OCI-LY7 (cell line): ENCODE results near the gene CHML.

Experiments
- EZH2phosphoT487 ChIP-seq: fragments of 200-600 bp; sonication (generic); IDR thresholded peaks from 2 replicates; pipeline ENCODE4 v1.6.1; 2018; ENCODE audit warnings: low read depth, borderline replicate concordance, mild to moderate bottlenecking, mixed run types, antibody characterized with exemption, low read length, moderate library complexity, mixed read lengths
- TF ChIP-seq, protein P1 (sequence below): fragments of 200-600 bp; sonication (generic); conservative IDR thresholded peaks from 2 replicates; pipeline ENCODE4 v1.5.1; 2014; ENCODE audit warnings: mild to moderate bottlenecking, antibody characterized with exemption, low read length, moderate library complexity, mixed read lengths

DNA sequence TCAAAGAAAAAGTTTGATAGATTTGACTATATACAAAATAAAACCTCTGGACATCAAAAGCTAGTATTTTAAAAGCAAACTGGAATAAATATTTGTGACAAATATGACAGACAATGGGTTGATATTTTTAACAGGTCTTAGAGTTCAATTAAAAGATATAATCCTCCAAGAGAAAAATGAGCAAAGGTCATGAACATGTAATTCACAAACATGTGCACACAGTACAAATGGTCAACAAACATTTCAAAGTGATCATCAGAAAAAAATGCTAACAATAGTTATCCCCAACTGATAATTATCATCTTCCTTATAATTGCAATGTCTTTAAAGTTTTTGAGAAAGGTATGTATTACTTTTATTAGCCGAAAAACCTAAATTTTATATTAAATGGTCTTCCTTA is 43.9 kb upstream of the CHML start:
- TF ChIP-seq, protein P1, sequence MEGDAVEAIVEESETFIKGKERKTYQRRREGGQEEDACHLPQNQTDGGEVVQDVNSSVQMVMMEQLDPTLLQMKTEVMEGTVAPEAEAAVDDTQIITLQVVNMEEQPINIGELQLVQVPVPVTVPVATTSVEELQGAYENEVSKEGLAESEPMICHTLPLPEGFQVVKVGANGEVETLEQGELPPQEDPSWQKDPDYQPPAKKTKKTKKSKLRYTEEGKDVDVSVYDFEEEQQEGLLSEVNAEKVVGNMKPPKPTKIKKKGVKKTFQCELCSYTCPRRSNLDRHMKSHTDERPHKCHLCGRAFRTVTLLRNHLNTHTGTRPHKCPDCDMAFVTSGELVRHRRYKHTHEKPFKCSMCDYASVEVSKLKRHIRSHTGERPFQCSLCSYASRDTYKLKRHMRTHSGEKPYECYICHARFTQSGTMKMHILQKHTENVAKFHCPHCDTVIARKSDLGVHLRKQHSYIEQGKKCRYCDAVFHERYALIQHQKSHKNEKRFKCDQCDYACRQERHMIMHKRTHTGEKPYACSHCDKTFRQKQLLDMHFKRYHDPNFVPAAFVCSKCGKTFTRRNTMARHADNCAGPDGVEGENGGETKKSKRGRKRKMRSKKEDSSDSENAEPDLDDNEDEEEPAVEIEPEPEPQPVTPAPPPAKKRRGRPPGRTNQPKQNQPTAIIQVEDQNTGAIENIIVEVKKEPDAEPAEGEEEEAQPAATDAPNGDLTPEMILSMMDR: no peak
- no peak for TF ChIP-seq EZH2phosphoT487
